B cell (primary cell): ENCODE results near the gene IQCK. TPM values are rescaled to one million over a fixed set of nuclear protein-coding genes. Genes with fewer than 3 reads are reported as not detected.

Experiments used
- ATAC-seq: fragments of 200-7000 bp; cut with Tn5 transposase; one replicate; pipeline ENCODE4 v1.10.0; 2021; ENCODE audit warnings: low read depth, mild to moderate bottlenecking, moderate number of reproducible peaks, moderate library complexity
- CTCF ChIA-PET: fragments of 350-600 bp; sonication (Branson Sonifier 250); formaldehyde crosslinking; loops from one replicate; lab custom pipeline; 2021; ENCODE audit warnings: antibody characterized with exemption, inconsistent platforms; lab: Charles Lee
- POLR2A ChIA-PET: fragments of 350-600 bp; sonication (Branson Sonifier 250); formaldehyde crosslinking; loops from one replicate; lab custom pipeline; 2021; ENCODE audit warnings: antibody characterized with exemption; lab: Charles Lee
- DNase-seq: peaks from one replicate; pipeline ENCODE4 v3.0.0; 2013
- H2AFZ ChIP-seq: 2 replicates; pipeline ENCODE4 v1.6.1; 2012; ENCODE audit warnings: mild to moderate bottlenecking, low read depth, low read length; ENCODE audit not compliant: insufficient read depth, poor library complexity, severe bottlenecking
- H3K27ac ChIP-seq, 2 donors: 1 replicate in 1 of 2; 2 replicates in 1 of 2; pipeline ENCODE4 v1.5.1; 2012 to 2013; ENCODE audit warnings: low read length in 2 of 2, mild to moderate bottlenecking in 2 of 2, moderate library complexity in 1 of 2
- H3K27me3 ChIP-seq, 4 experiments: fragments of 200-600 bp in 1 of 4; sonication (generic) in 1 of 4; replicated peaks in 1 of 4; 1 replicate in 2 of 4; 2 replicates in 2 of 4; pipeline versions ENCODE4 v1.6.1 to v1.7.0; 2013 to 2016; ENCODE audit warnings: low read length in 3 of 4, mild to moderate bottlenecking in 2 of 4, mixed read lengths in 1 of 4, moderate library complexity in 1 of 4; ENCODE audit not compliant: insufficient read depth in 4 of 4, control insufficient read depth in 3 of 4; ENCODE audit errors: control extremely low read depth in 1 of 4
- H3K36me3 ChIP-seq, 2 experiments: replicated peaks in 1 of 2; 1 replicate in 1 of 2; 2 replicates in 1 of 2; pipeline versions ENCODE4 v1.6.1 to v1.7.1; 2013; ENCODE audit warnings: low read length in 1 of 2; ENCODE audit not compliant: insufficient read depth in 2 of 2, control insufficient read depth in 1 of 2; ENCODE audit errors: control extremely low read depth in 1 of 2, extremely low read depth in 1 of 2
- H3K4me1 ChIP-seq, 2 donors: fragments of 200-600 bp in 1 of 2; sonication (generic) in 1 of 2; 1 replicate in 1 of 2; 2 replicates in 1 of 2; pipeline versions ENCODE4 v1.5.1 to v1.6.1; 2013 to 2017; ENCODE audit warnings: low read length in 2 of 2; ENCODE audit not compliant: control insufficient read depth in 2 of 2, insufficient read depth in 2 of 2
- H3K4me2 ChIP-seq: replicated peaks from 2 replicates; pipeline ENCODE3; 2012; ENCODE audit warnings: mild to moderate bottlenecking, low read depth, low read length; ENCODE audit not compliant: poor library complexity, severe bottlenecking
- H3K4me3 ChIP-seq, 5 experiments: fragments of 200-600 bp in 1 of 5; sonication (generic) in 1 of 5; 1 replicate in 3 of 5; 2 replicates in 2 of 5; pipeline versions ENCODE4 v1.5.1 to v1.7.0; 2011 to 2016; ENCODE audit warnings: low read length in 4 of 5, mild to moderate bottlenecking in 4 of 5, low read depth in 2 of 5, control low read depth in 1 of 5, moderate library complexity in 1 of 5; ENCODE audit not compliant: insufficient read depth in 1 of 5; ENCODE audit errors: control extremely low read depth in 1 of 5, extremely low read depth in 1 of 5
- H3K79me2 ChIP-seq: fragments of 200-600 bp; sonication (generic); one replicate; pipeline ENCODE4 v1.6.0; 2016; ENCODE audit warnings: low read length; ENCODE audit not compliant: control insufficient read depth, insufficient read depth
- H3K9ac ChIP-seq: fragments of 200-600 bp; sonication (generic); 2 replicates; pipeline ENCODE4 v1.6.1; 2017; ENCODE audit warnings: mild to moderate bottlenecking, low read length, moderate library complexity
- H3K9me3 ChIP-seq, 3 donors: one replicate each; pipeline versions ENCODE4 v1.6.1 to v1.7.1; 2013; ENCODE audit warnings: low read length in 2 of 3; ENCODE audit not compliant: control insufficient read depth in 2 of 3, insufficient read depth in 1 of 3; ENCODE audit errors: control extremely low read depth in 1 of 3
- H4K20me1 ChIP-seq: 2 replicates; pipeline ENCODE4 v1.6.0; 2012; ENCODE audit warnings: mild to moderate bottlenecking, low read length; ENCODE audit not compliant: insufficient read depth, control insufficient read depth, poor library complexity, severe bottlenecking
- H3K27ac Mint-ChIP-seq: one replicate; pipeline ENCODE4 v1.8.0; 2021; ENCODE audit warnings: mixed read lengths
- H3K27me3 Mint-ChIP-seq: one replicate; pipeline ENCODE4 v1.8.0; 2021; ENCODE audit warnings: mixed read lengths
- H3K4me1 Mint-ChIP-seq: one replicate; pipeline ENCODE4 v1.8.0; 2021; ENCODE audit warnings: mixed read lengths
- H3K4me3 Mint-ChIP-seq: one replicate; pipeline ENCODE4 v1.8.0; 2021; ENCODE audit warnings: mixed read lengths
- H3K9me3 Mint-ChIP-seq: one replicate; pipeline ENCODE4 v1.8.0; 2022; ENCODE audit warnings: mixed read lengths; ENCODE audit not compliant: insufficient read depth
- EZH2 ChIP-seq: IDR thresholded peaks from 2 replicates; pipeline ENCODE4 v1.6.1; 2012; ENCODE audit warnings: borderline replicate concordance, low read depth, mild to moderate bottlenecking, moderate library complexity, low read length; ENCODE audit not compliant: insufficient read depth, poor library complexity, severe bottlenecking
- WGBS: methylation state at CpG from one replicate; pipeline ENCODE4 v1.1.5; 2013; ENCODE audit warnings: missing lambda C conversion rate; ENCODE audit not compliant: insufficient coverage; 5-methylcytosine and 5-hydroxymethylcytosine counted together
- intact Hi-C: fragments of 100-400 bp; cut with micrococcal nuclease; formaldehyde crosslinking; loops from one replicate; pipeline ENCODE4 v1.10.0; 2022
- polyA plus RNA-seq: library from polyadenylated mRNA; depleted of rRNA; stranded (reverse); fragments of >200 nt; gene quantifications from 2 replicates; pipeline ENCODE4 v1.2.3, GENCODE V29; 2012
- total RNA-seq, 2 donors: library from RNA; stranded (reverse); fragments of 120-200 nt in 1 of 2; gene quantifications; 1 replicate in 1 of 2; 2 replicates in 1 of 2; pipeline versions ENCODE4 v1.2.3 to v1.2.4, GENCODE V29; 2013 to 2022
- TF ChIP-seq, protein P1 (sequence below): fragments of 200-600 bp; IDR thresholded peaks from one replicate; pipeline ENCODE4 v1.8.0; 2022; ENCODE audit warnings: antibody characterized with exemption, mild to moderate bottlenecking

The IQCK gene
- total and polyA plus RNA-seq, 2 donors (not counting 1 experiment from before 2014, with no cell fraction given), result 1.00 to 3.0 TPM

DNA sequence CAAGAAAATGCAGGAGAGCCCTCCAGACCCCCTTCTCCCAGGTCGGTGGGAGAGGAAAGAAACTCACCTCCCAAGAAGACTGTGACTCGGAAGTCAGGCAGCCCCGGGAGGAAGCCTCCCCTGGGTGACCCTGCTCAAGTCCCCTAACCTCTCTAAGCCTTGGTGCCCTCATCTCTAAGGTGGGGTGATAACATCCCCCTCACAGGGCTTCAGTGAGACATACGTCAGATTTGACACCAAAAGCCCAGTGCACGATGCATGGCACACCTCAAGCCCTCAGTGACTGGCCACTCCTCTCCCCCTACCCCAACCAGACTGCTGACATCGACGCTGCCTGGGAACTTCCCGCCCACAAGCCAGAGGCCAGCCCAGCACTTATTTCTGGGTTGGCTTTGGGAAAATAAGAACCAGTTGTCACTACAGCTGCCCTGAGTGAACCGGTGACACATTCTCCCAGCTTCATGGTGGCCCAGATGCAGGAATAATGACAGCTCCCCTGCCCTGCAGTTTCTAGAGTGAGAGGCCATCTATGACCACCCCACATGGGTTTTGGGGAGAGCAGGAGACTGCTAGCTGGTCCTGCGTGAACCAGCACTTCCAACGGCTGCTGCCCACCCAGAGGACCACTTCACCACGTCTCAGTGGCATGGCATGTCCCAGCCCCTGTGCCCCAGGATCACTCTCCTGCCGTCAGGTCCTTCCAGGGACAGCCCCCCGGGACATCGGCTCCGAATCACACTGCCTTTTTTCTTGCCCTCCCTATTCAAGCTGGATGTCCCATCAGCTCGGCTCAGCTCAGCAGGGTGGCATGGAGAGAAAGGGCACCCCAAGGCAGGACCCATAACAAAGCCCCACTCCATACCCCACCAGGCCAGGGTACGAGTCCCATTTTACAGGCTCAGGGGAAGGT is 9.5 kb upstream of the IQCK start:
- Histone ChIP-seq H3K27me3 (no peaks in the 10 kb centered on the region), H3K9ac (no peak overlapping the region), H3K4me2 (no peak overlapping the region), H3K4me1 (no peaks in the 10 kb centered on the region), H3K36me3 (peaks cover 0 to 66% of the 10 kb centered on the region in 2 experiments), H2AFZ (no peak overlapping the region), H3K9me3 (no peaks in the 10 kb centered on the region), H3K27ac (no peak overlapping the region), H3K4me3 (no peak overlapping the region), H4K20me1 (peaks cover 12% of the 10 kb centered on the region), H3K79me2 (peaks cover 14% of the 10 kb centered on the region)
- no peak for DNase-seq
- Mint-ChIP-seq H3K27ac (no peak overlapping the region), H3K9me3 (no peaks in the 10 kb centered on the region), H3K4me1 (no peaks in the 10 kb centered on the region), H3K27me3 (no peaks in the 10 kb centered on the region), H3K4me3 (no peak overlapping the region)
- 90% methylated on average over 14 of the region's 18 CpGs for WGBS
- ATAC-seq, result no peak
- TF ChIP-seq, protein P1, sequence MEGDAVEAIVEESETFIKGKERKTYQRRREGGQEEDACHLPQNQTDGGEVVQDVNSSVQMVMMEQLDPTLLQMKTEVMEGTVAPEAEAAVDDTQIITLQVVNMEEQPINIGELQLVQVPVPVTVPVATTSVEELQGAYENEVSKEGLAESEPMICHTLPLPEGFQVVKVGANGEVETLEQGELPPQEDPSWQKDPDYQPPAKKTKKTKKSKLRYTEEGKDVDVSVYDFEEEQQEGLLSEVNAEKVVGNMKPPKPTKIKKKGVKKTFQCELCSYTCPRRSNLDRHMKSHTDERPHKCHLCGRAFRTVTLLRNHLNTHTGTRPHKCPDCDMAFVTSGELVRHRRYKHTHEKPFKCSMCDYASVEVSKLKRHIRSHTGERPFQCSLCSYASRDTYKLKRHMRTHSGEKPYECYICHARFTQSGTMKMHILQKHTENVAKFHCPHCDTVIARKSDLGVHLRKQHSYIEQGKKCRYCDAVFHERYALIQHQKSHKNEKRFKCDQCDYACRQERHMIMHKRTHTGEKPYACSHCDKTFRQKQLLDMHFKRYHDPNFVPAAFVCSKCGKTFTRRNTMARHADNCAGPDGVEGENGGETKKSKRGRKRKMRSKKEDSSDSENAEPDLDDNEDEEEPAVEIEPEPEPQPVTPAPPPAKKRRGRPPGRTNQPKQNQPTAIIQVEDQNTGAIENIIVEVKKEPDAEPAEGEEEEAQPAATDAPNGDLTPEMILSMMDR, result no peak
- no peak for TF ChIP-seq EZH2
- ChIA-PET POLR2A (interaction anchor here (0.6 kb wide), 1 partner anchor 16 kb away, joined by 3 read pairs; no protein-coding TSS in a partner anchor), CTCF (no interaction called here)
- intact Hi-C loops, result no loop called here
